Prostate gland (tissue), 2 donors: ENCODE measurements around the gene SLC12A8. TPM values are rescaled to one million over a fixed set of nuclear protein-coding genes. Genes with fewer than 3 reads are reported as not detected.

Experiments used
- DNase-seq: peaks from one replicate; pipeline ENCODE4 v3.0.0-alpha.2; 2019; ENCODE audit warnings: low spot score
- H3K27ac ChIP-seq, 2 donors: fragments of 200-600 bp; sonication (generic); 2 replicates each; pipeline ENCODE4 v1.5.1; 2017 to 2019
- H3K27me3 ChIP-seq: fragments of 200-600 bp; sonication (generic); replicated peaks from 2 replicates; pipeline ENCODE4 v1.5.1; 2019; ENCODE audit not compliant: insufficient read depth
- H3K36me3 ChIP-seq, 2 donors: fragments of 200-600 bp; sonication (generic); 1 replicate in 1 of 2; 2 replicates in 1 of 2; pipeline versions ENCODE4 v1.5.1 to v1.8.1; 2017 to 2019
- H3K4me1 ChIP-seq: fragments of 200-600 bp; sonication (generic); replicated peaks from 2 replicates; pipeline ENCODE4 v1.5.1; 2019
- H3K4me3 ChIP-seq, 2 donors: fragments of 200-600 bp; sonication (generic); 2 replicates each; pipeline ENCODE4 v1.5.1; 2017 to 2019
- H3K9me3 ChIP-seq: fragments of 200-600 bp; sonication (generic); 2 replicates; pipeline ENCODE4 v1.5.1; 2017
- CTCF ChIP-seq, 4 experiments: fragments of 200-600 bp in 2 of 4; fragments of 450-650 bp in 2 of 4; sonication (generic) in 2 of 4; IDR thresholded peaks; 1 replicate in 3 of 4; 2 replicates in 1 of 4; pipeline ENCODE4 v1.5.1; 2016 to 2019; ENCODE audit warnings: antibody characterized with exemption in 4 of 4, mild to moderate bottlenecking in 2 of 4, moderate library complexity in 2 of 4
- POLR2A ChIP-seq: fragments of 450-650 bp; IDR thresholded peaks from one replicate; pipeline ENCODE4 v1.6.1; 2016; ENCODE audit warnings: antibody characterized with exemption, mild to moderate bottlenecking
- POLR2AphosphoS5 ChIP-seq: sonication (generic); formaldehyde crosslinking; IDR thresholded peaks from one replicate; pipeline ENCODE4 v1.6.1; 2017; ENCODE audit warnings: antibody characterized with exemption
- WGBS: methylation state at CpG from one replicate; pipeline ENCODE4 v1.1.5; 2018; 5-methylcytosine and 5-hydroxymethylcytosine counted together
- intact Hi-C: fragments of 100-400 bp; cut with DNase I; formaldehyde crosslinking; loops from one replicate; pipeline ENCODE4 v1.14.2; 2022
- total RNA-seq, 2 donors: library from RNA; depleted of rRNA; stranded (reverse); fragments of >200 nt; gene quantifications; one replicate each; pipeline ENCODE4 v1.1.0, GENCODE V29; 2016

Gene SLC12A8
- total RNA-seq, 2 donors from 2014 or later: 6.5 to 16.4 TPM

- WGBS: 68% methylated on average over 3 of the region's 3 CpGs
- H3K4me3 ChIP-seq: no peak overlapping the region
- no peaks in the 10 kb centered on the region for H3K9me3 ChIP-seq
- intact Hi-C loops: no loop called here
- H3K36me3 ChIP-seq: no peaks in the 10 kb centered on the region
- TF ChIP-seq CTCF (IDR thresholded peaks at IDR 0.05): no peak
- TF ChIP-seq POLR2A: no peak
- no peak for TF ChIP-seq POLR2AphosphoS5
- H3K27ac ChIP-seq: no peak overlapping the region
- no peaks in the 10 kb centered on the region for H3K27me3 ChIP-seq
- no peak for DNase-seq
- H3K4me1 ChIP-seq: no peaks in the 10 kb centered on the region
Observed at GRCh38 chr3:125157183-125157582, 55.4 kb downstream of the SLC12A8 start.

GRCh38 chr3:125156456-125156855 is 56.1 kb downstream of the SLC12A8 start:
- intact Hi-C loops: no loop called here
- H3K27ac ChIP-seq: no peak overlapping the region
- no peaks in the 10 kb centered on the region for H3K9me3 ChIP-seq
- no peak for DNase-seq
- TF ChIP-seq POLR2AphosphoS5: no peak
- no peak for TF ChIP-seq CTCF (IDR thresholded peaks at IDR 0.05)
- no peak for TF ChIP-seq POLR2A
- no peaks in the 10 kb centered on the region for H3K4me1 ChIP-seq
- no peaks in the 10 kb centered on the region for H3K27me3 ChIP-seq
- 84% methylated on average over 7 of the region's 7 CpGs for WGBS
- H3K4me3 ChIP-seq: no peak overlapping the region
- no peaks in the 10 kb centered on the region for H3K36me3 ChIP-seq

GRCh38 chr3:125154800-125155269 is 57.7 kb downstream of the SLC12A8 start:
- Histone ChIP-seq H3K36me3 (no peaks in the 10 kb centered on the region), H3K27ac (no peak overlapping the region), H3K27me3 (no peaks in the 10 kb centered on the region), H3K9me3 (no peaks in the 10 kb centered on the region), H3K4me1 (no peaks in the 10 kb centered on the region), H3K4me3 (no peak overlapping the region)
- TF ChIP-seq CTCF (IDR thresholded peaks at IDR 0.05): no peak
- TF ChIP-seq POLR2A: no peak
- TF ChIP-seq POLR2AphosphoS5: no peak
- WGBS: 90% methylated on average over 17 of the region's 17 CpGs
- no peak for DNase-seq
- intact Hi-C loops: no loop called here

- intact Hi-C loops: no loop called here
- Histone ChIP-seq H3K9me3 (no peaks in the 10 kb centered on the region), H3K27ac (no peak overlapping the region), H3K4me3 (no peak overlapping the region), H3K4me1 (no peaks in the 10 kb centered on the region), H3K36me3 (no peaks in the 10 kb centered on the region), H3K27me3 (no peaks in the 10 kb centered on the region)
- whole genome bisulfite sequencing: 95% methylated on average over 3 of the region's 3 CpGs
- no peak for DNase-seq
- TF ChIP-seq CTCF (IDR thresholded peaks at IDR 0.05) (no peak), POLR2A (no peak), POLR2AphosphoS5 (no peak)
Observed at GRCh38 chr3:125154110-125154509, 58.4 kb downstream of the SLC12A8 start.

GRCh38 chr3:125152951-125153350 is 59.6 kb downstream of the SLC12A8 start:
- intact Hi-C loops: no loop called here
- WGBS: 85% methylated on average over 10 of the region's 10 CpGs
- TF ChIP-seq CTCF (IDR thresholded peaks at IDR 0.05): no peak
- TF ChIP-seq POLR2A: no peak
- no peak for TF ChIP-seq POLR2AphosphoS5
- DNase-seq: no peak
- H3K27ac ChIP-seq: no peak overlapping the region
- no peak overlapping the region for H3K4me3 ChIP-seq
- H3K9me3 ChIP-seq: no peaks in the 10 kb centered on the region
- H3K27me3 ChIP-seq: no peaks in the 10 kb centered on the region
- H3K4me1 ChIP-seq: no peaks in the 10 kb centered on the region
- H3K36me3 ChIP-seq: no peaks in the 10 kb centered on the region
